ENCODE results near the gene PLPPR5.

PLPPR5 gene

DNA sequence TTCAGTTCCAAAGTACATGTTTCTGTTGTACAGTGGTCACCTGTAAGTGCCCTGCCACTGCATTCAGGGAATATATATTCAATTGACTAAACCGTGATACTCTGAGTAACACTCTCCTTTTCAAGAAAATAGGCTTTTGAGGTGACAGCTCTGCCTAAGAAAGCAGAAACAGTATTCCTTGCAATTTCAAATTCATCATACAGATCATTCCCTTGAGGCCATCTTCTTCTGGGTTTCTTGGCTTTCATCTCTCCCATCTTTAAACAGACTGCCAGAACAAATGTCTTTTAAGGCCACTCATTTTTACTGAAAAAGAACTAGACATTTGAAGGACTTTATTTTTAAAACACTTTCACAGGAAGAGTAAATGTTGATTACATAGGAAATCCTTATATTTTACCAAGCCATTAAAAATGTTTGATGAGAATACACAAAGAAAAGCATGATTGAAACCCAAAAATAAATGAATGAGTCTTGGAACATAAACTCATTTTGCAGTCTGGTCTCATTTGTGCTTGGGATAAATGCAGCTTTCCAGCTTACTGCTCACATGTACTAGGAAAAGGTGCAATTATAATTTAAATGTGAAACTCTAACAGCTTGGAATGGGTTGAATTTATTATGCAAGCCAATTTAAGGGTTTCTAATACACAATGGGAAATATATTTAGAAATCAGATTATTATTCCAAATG lies 34.7 kb downstream of the PLPPR5 start:
- no peak for DNase-seq (ENCODE audit: low read depth in 2 of 2)

DNA sequence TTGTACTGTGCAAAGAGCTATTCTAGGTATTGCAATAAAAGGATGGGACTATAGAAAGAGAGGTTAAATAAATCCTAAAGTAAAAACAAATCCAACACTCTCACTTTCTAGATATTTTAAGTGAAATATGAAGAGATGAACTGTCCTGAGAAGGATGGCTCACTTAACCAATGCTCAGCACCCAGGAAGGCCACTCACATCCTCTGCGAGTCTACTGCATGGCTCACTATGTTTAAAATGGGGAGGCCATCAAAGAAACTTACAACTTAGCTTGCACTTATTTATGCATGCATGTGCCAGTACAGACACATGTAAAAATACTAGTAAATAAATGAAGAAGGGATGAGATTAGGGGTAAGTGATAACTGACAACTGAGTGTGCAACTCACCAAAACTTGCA lies 37.5 kb downstream of the PLPPR5 start:
- DNase-seq (ENCODE audit: low read depth in 2 of 2), result no peak

DNA sequence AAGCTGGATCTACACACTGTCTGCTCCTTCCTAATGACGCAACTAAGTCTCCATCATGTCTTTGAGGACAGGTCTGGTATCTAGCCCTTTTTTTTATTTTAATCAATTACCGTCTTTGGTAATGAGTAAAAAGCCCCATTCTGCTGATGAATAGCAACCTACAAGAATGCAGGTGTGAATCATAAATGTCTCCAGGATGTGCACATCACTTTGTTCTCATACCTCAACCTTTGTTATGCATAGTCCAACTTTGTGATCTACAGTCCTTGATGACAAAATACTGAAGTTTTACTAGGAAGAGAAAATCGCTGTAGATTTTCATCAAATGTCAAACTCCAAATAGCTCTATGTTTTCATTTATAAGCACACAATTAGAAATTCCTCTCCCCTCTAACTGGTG lies 39.3 kb downstream of the PLPPR5 start:
- no peak for DNase-seq (ENCODE audit: low read depth in 2 of 2)

DNA sequence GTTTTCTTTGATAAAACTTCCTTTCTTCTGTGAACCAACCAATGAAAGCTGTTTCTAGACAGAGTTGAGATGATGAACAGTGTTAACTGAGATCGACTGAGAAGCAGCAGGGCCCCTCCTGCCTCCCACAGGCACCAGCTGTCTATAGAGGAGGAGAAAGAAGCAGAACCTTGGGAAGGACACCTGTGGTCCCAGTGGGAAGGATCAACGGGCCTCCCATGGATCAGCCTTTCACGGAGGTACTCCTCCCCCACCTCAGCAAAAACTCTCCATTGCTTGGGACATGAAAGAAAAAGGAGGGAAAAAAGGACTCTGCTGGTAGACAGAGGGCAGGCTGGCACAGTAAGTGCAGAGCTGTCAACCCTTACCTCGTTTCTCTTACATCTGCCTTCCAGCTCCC lies 40.5 kb downstream of the PLPPR5 start:
- no peak for DNase-seq (ENCODE audit: low read depth in 2 of 2)

DNA sequence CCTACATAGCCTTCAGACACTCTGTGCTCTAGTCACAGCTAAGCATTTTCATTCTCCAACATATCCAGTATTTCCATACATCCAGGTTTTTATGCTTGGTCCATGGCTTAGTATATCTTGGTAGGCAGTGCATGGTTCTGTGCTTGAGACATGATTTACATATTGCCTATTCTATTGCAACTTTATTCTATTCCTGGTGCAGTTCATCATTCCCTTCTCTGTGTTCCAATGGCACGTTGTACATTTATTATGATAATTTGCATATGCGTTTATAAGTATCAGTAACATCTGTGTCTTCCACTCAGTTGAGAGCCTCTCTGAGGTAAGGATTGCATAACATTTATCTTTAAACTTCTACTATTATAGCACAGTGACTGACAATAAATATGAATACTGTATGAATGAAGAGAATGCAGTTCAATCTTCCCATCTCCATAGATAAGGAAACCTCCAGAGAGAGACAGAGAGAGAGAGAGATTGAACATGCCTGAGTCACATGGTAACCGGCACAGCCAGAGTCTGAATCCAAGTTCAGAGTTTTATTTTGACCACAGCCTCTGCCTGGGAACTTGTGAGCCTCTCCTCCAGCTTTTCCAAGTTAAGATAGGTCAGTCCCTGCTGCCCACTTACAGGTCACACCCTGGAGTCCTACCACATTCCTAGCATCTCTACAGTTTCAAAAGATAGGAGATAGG lies 41.5 kb downstream of the PLPPR5 start:
- no peak for DNase-seq (ENCODE audit: low read depth in 2 of 2)

DNA sequence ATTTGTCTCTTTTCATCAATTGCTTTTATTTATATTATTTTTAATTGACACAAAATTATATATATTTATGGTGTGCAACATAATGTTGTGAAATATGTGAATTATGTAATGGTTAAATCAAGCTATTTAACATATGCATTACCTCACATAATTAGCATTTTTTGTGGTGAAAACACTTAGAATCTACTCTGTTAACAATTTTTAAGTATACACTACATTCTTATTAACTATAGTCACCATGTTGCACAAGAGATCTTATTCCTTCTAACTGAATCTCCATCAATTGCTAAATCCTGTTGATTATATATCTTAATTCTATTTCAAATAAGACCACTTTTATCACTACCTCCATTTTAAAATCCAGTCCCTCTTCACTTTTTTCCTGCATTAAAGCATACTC lies 42.5 kb downstream of the PLPPR5 start:
- DNase-seq (ENCODE audit: low read depth in 2 of 2), result no peak

DNA sequence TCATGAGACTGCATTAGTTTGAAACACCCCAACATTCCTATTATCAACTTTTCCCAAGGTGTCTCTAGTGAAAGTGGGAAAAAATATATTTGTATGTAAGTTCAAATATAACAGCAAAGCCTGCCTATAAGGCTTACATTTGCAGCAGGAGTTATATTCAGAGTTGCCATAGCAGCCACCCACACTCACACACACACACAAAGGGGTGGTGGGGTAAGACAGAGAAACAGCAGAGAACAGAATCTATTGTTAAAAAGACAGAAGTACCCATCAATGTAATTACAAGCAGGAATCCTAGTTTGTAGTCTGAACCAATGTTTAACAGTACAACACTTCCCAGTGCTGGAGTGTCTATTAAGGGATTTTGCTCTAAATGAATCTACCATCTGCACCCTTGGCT lies 55.0 kb downstream of the PLPPR5 start:
- no peak for DNase-seq (ENCODE audit: low read depth in 2 of 2)

DNA sequence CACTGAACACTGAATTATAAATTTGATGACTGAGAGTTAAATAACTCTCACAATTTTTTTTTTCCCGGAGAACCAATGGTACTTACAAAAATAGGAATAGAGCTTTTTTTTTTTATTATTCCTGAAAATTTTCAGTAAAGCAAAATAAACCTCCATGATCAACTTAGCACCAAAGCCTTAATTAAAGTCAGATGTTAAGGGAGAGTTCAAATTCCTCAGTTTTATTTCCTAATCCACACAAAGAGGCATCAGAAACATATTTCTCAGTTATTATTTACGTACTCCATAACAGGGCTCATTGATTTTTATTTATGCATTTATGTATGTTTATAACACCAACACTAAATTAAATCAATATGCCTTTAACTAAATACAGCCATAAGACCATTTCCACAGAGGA lies 55.5 kb downstream of the PLPPR5 start:
- no peak for DNase-seq (ENCODE audit: low read depth in 2 of 2)

DNA sequence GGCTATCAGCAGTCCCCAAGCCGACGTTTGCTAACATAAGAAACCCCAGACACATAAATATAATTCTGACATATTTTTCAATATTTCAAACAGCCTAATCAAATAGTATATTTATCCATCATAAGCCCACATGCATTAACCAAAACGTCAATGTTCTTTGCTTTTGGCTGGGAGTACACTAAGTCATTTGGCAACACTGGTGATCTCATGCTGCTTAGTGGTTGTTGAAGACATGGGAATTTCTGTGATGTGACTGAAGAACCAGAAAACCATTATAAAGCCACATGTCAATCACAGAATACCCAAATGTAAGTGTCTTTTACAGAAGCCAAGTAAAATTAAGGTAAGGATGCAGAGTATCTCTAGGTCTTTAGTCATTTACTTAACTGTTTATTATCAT lies 57.6 kb downstream of the PLPPR5 start:
- DNase-seq (ENCODE audit: low read depth in 2 of 2), result no peak

DNA sequence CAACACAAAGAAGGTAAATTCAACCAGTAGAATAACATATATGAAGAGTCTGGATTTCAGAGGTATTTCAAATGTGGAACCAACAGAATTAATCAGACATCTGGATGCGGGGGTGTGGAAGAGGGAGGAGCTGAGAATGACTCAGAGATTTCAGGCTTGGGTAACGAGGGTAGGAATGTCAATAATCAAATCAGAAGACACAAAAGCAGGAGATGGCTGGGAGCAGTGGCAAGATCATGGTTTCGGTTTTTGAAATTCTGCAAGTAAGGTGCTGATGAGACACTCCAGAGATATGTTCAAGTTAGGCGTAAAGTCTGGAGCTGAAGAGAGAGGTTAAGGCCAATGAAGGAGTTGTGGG lies 64.0 kb downstream of the PLPPR5 start:
- DNase-seq (ENCODE audit: low read depth in 2 of 2), result no peak

DNA sequence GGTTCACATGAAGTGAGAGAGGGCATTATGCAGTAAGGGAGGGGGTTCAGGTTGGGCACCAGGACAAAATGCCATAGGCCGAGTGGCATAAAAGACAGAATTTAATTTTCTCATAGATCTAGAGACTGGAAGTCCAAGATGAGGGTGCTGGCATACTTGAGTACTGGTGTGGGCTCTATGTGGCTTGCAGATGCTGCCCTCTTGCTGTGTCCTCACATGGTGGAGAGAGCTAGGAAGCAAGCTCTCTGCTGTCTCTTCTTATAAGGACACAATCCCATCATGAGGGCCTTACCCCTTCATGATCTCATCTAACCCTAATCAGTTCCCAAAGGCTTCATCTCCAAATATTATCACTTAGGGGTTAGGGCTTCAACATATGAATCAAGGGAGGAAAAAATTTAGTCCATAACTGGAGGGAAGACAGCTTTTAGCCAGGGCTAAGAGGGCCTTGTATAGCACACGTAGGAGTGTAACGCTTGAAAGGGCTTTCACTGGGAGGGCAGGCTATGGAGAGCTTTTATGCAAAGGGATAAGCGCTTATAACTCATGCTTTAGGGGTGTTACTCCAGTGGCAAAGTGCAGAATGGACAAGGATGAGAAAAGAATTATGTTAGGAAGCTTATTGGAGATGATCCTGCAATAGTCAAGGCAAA lies 64.5 kb downstream of the PLPPR5 start:
- no peak for DNase-seq (ENCODE audit: low read depth in 2 of 2)

DNA sequence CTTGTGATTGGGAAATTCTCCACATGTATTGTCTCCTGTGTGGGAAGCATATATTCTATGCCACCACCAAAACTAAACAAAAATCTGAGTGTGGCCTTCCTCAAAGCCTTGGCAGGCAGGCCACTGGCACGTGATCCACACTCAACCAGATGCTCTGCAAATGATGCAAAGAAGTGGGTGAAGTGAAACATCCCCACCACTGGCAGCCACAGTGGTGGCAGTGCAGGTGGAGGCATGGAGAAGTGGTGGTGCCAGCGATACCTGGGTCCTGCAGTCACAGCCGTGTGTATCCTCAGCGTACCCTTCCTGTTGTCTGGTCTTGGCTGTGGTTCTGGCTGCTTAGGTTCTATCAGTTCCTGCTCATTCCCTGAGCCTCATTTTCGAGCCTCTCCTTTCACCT lies 65.2 kb downstream of the PLPPR5 start:
- no peak for DNase-seq (ENCODE audit: low read depth in 2 of 2)

DNA sequence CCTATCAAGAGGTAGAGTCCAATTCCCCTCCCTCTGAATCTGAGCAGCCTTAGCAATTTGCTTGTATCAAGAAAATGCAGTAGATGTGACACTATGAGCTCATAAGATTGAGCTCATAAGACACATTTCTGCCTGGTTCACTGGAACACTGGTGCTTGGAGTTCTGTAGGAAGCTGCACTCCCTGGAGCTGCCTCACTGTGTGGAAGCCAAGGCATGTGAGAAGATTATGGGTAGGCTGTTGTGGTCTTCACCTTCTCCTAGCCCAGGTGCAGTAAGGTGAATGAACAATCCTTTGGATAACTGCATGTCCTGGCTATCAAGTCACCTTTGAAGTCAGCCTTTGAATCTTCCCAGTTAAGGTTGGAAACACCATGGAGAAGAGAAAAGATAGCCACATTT lies 67.3 kb downstream of the PLPPR5 start:
- DNase-seq (ENCODE audit: low read depth in 2 of 2), result no peak

DNA sequence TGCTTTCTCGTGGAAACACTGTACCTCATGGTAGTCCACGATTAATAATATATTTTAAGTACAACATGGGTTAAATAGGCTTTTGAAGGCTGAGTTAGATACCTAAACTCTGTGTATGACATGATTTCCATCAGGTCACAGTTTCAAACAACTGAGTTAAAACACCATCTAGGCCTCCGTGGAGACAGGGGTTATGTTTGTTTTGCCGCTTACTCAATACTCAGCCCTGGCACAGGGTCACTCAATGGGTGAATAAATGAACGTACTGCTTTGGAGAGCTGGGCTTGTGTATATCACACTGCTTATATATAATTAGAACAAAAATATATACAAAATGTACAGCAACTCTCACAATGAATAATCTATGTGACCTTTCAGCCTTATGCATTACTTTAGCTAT lies 72.5 kb downstream of the PLPPR5 start:
- no peak for DNase-seq (ENCODE audit: low read depth in 2 of 2)

DNA sequence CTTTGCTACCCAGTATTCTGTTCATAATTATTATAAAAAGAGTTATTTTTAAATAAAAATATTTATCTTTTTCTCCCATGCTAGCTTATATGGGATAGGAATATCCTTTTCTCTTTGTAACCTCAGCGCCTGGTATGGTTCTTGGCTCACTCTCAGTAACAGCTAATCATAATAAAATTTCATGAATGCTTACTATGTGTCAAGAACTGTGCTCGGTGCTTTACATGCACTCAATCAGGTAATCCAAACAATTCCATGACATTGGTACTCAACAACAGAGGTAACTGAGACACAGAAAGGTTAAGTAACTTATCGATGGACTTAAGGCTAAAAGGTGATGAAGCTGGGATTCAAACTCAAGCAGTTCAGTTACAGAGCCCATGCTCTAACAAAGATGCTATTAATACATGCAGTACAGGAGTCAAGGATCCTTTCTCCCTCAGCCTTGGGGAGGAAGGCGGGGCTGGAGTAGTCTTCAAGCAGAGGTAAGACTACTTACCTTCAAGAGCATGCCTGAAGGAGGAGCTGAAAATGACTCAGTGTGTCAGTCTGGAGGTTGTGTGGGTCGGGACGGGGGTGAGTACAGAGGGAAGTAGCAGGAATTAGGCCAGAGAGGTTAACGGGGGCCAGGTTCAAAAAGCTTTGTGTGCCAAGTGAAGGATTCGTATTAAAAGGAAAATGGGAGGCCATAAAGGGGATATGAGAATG lies 73.4 kb downstream of the PLPPR5 start:
- DNase-seq (ENCODE audit: low read depth in 2 of 2), result no peak

DNA sequence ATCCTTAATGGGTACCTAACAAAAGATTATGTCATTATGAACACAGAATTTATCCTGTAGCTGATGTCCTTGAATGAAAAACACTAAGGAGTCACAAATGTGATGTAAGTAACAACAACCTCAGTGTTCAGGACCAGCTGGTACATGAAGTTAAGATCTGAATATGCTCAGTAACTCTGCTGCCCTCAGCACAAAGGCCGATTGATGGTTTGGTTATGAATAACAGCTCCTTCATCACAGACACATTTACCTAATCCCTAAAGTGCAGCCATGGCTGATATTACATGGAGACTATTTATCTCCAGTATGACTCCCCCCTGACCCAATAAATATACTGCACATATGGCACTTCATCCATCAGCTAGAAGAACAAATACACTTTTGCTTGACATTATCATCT lies 75.2 kb downstream of the PLPPR5 start:
- DNase-seq (ENCODE audit: low read depth in 2 of 2), result no peak

DNA sequence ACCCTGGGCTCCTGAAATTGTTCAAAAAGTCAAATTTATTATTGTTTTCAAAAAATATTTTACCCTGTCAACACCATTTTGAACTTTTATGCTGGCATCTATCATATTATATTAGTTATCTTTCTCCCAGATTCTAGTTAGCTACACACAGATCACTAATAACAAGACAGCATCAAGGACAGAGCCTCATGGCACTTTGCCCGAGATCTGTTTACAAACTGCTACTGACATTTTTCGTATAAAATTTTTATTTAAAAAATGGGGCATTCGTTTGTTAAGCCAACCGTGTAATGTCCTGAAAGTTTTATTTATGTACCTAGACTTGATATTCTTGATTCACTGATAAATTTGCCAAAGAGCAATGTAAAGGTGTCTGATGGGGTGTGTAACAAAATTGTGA lies 78.1 kb downstream of the PLPPR5 start:
- DNase-seq (ENCODE audit: low read depth in 2 of 2), result no peak

DNA sequence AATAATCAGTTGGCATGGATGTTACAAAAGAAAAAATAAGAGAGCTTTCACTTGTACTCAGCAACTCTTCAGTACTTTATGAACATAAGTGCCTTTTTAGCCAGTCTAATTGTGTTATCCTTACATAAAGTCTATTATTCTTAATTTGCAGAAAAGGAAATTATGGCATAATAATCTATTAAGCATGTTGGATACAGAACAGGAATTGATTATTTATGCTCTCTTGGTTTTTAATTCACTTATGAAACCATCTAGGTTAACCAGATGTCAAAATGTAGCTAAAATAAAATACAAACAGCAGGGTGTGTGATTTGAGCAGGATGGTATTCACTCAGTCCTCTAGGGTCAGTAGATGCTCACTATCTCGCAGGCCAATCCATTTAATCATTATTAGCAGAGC lies 79.7 kb downstream of the PLPPR5 start:
- no peak for DNase-seq (ENCODE audit: low read depth in 2 of 2)

DNA sequence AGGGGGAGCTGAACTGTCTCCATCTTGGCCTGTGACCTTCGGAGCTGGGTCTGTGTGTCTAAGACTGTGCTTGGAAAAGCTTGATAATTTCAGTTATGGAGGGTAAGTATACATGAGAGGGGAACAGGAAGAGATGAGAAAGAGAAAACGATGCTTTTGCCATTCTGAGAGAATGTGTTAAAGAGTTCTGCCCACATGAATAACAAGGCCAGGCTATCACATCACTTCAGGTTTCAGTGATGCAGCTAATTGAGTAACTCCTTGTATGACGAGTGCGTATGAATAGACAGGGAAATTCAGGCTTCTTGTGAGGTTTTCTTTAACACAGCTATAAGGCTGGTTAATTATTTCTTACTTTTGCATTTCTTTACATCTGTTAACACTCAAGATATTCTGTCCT lies 81.0 kb downstream of the PLPPR5 start:
- DNase-seq (ENCODE audit: low read depth in 2 of 2), result no peak

DNA sequence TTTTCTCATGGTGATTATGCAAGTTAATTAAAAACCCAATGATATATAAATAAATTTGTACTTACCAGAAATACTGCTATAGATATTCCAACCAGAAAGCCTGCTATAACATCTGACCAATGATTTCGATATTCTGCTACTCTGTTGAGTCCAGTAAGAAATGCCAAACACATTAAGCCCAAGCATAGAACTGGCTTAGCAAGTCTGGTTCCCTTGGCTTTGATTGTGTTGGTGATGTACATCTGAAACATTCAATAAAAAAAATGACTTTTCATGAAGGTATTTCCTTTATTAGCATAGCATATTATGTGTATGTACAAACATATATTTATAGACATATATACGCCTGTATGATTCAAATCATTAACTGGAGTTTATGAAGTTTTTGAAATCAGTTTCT lies 82.8 kb downstream of the PLPPR5 start:
- no peak for DNase-seq (ENCODE audit: low read depth in 2 of 2)

DNA sequence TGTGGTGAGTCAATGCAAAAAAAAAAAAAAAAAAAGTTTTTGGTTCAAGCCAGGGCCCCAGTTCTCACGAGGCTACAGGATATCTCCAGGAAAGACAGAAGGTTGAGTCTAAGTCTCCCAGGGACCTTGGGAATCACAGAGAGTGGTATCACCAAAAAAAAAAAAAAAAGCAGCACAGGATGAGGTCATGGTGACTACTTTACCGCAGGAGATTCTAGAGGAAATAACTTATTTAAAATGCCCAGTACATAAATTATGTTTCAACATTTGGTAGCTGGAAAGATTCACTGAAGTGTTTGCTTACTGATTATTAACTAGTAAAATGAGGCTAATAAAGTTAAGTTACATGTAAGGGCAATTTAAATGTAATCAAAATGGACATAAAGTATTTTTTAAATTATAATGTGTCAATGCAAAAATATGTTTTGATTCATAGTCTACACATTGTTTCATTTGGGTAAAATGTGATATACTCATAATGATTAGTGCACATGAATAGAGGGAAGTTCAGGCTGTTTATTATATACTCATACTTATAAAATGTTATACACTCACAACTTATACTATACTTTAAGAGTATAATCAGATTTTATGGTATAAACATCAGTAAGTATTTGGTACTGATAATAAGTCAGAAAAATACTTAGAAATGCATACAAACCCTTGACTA lies 84.1 kb downstream of the PLPPR5 start:
- DNase-seq (ENCODE audit: low read depth in 2 of 2), result no peak

DNA sequence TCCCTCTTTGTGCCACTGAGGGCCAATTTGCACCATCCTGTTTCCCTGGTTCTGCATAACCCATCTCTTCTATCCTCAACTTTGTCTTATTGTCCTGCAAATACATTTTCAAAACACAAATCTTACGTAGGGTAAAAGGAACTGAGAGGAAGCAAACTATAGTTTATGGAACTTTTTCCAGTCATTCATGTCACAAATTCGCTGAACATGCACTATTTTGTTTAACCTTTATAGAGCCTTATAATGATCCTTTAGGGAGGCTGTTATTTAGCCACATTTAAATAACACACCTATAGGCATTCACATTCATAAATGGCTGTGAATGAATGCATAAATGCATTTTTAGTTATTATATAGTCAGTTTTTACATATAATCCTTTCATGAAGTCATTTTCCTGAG lies 85.0 kb downstream of the PLPPR5 start:
- no peak for DNase-seq (ENCODE audit: low read depth in 2 of 2)
